K562 (cell line): ENCODE data around the gene STK16. TPM values are rescaled to one million over a fixed set of nuclear protein-coding genes. Genes with fewer than 3 reads are reported as not detected.

ENCODE experiments used
- ATAC-seq: fragments of 200-7000 bp; cut with Tn5 transposase; 3 replicates; pipeline ENCODE4 v1.9.1; 2020; ENCODE audit warnings: moderate library complexity
- BruUV-seq: library from RNA; stranded (reverse); fragments of 400-500 nt; replicated peaks from 2 replicates; lab custom pipeline; 2021; lab: Mats Ljungman, UMichigan
- CTCF ChIA-PET: fragments of 300-600 bp; formaldehyde crosslinking; extraction: SDS; loops from one replicate; lab custom pipeline; 2021; ENCODE audit warnings: low intra/inter-chr PET ratio; lab: Yijun Ruan, JAX
- POLR2A ChIA-PET: fragments of 300-600, 350-650 bp; sonication (Branson Sonifier 250); formaldehyde crosslinking; extraction: SDS; loops from one replicate; lab custom pipeline; 2021; ENCODE audit warnings: antibody characterized with exemption, inconsistent platforms; lab: Yijun Ruan, JAX
- DNase-seq, 4 experiments: peaks; one replicate each; pipeline versions ENCODE4 v3.0.0 to v3.0.0-alpha.2; 2011 to 2018; ENCODE audit warnings: low spot score in 3 of 4, mixed read lengths in 3 of 4; ENCODE audit errors: extremely low read depth in 1 of 4
- FAIRE-seq: peaks from 2 replicates; lab custom pipeline; 2011; peaks lifted over from hg19 to GRCh38; lab: Jason Lieb, UNC
- H2AFZ ChIP-seq: 2 replicates; pipeline ENCODE4 v1.6.0; 2011; ENCODE audit warnings: low read depth, low read length, control low read depth, inconsistent platforms
- H3K27ac ChIP-seq: fragments of 200-600 bp; 3 replicates; pipeline ENCODE4 v1.8.0; 2011; ENCODE audit warnings: low read depth, mild to moderate bottlenecking, control low read depth, inconsistent platforms, low read length, moderate library complexity, mixed read lengths; ENCODE audit errors: extremely low read depth
- H3K27me3 ChIP-seq, 2 experiments: fragments of 300-600 bp in 1 of 2; 2 replicates in 1 of 2; 3 replicates in 1 of 2; pipeline versions ENCODE4 v1.6.0 to v1.8.0; 2011; ENCODE audit warnings: inconsistent platforms in 2 of 2, low read length in 2 of 2, mild to moderate bottlenecking in 1 of 2, mixed read lengths in 1 of 2, moderate library complexity in 1 of 2; ENCODE audit not compliant: control insufficient read depth in 2 of 2, insufficient read depth in 2 of 2
- H3K36me3 ChIP-seq: fragments of 300-600 bp; 3 replicates; pipeline ENCODE4 v1.8.0; 2011; ENCODE audit warnings: mild to moderate bottlenecking, low read length, inconsistent platforms; ENCODE audit not compliant: control insufficient read depth, insufficient read depth
- H3K4me1 ChIP-seq, 2 experiments: fragments of 200-600 bp in 1 of 2; replicated peaks in 1 of 2; 2 replicates in 1 of 2; 3 replicates in 1 of 2; pipeline versions ENCODE4 v1.5.1 to v1.8.0; 2011; ENCODE audit warnings: inconsistent platforms in 2 of 2, low read length in 2 of 2, mild to moderate bottlenecking in 1 of 2, mixed read lengths in 1 of 2, moderate library complexity in 1 of 2; ENCODE audit not compliant: control insufficient read depth in 2 of 2, insufficient read depth in 2 of 2
- H3K4me2 ChIP-seq: 2 replicates; pipeline ENCODE4 v1.6.1; 2011; ENCODE audit warnings: low read length, control low read depth, inconsistent platforms, mixed read lengths; ENCODE audit not compliant: insufficient read depth
- H3K4me3 ChIP-seq: fragments of 200-600 bp; sonication (generic), shearing (Covaris generic); 2 replicates; pipeline ENCODE4 v1.5.1; 2016; ENCODE audit warnings: control low read depth, inconsistent platforms
- H3K79me2 ChIP-seq: fragments of 200-600 bp; 3 replicates; pipeline ENCODE4 v1.8.0; 2011; ENCODE audit warnings: low read length, inconsistent platforms; ENCODE audit not compliant: control insufficient read depth, insufficient read depth
- H3K9ac ChIP-seq, 2 experiments: 2 replicates each; pipeline versions ENCODE4 v1.6.0 to v1.6.1; 2011; ENCODE audit warnings: low read depth in 2 of 2, low read length in 2 of 2, control low read depth in 1 of 2, inconsistent platforms in 1 of 2, mild to moderate bottlenecking in 1 of 2, mixed read lengths in 1 of 2; ENCODE audit not compliant: insufficient read depth in 1 of 2
- H3K9me1 ChIP-seq: one replicate; pipeline ENCODE4 v1.6.0; 2011; ENCODE audit warnings: inconsistent platforms, mild to moderate bottlenecking, low read length, moderate library complexity; ENCODE audit not compliant: control insufficient read depth, insufficient read depth
- H3K9me3 ChIP-seq: replicated peaks from 2 replicates; pipeline ENCODE4 v1.5.1; 2011; ENCODE audit warnings: low read depth, low read length, inconsistent platforms; ENCODE audit not compliant: control insufficient read depth, insufficient read depth
- H4K20me1 ChIP-seq: replicated peaks from 2 replicates; pipeline ENCODE4 v1.6.1; 2011; ENCODE audit warnings: low read length, inconsistent platforms, mixed read lengths; ENCODE audit not compliant: control insufficient read depth, insufficient read depth
- ATF7 ChIP-seq: fragments of 450-650 bp; IDR thresholded peaks from 2 replicates; pipeline ENCODE4 v1.7.1; 2014; ENCODE audit warnings: mild to moderate bottlenecking, moderate library complexity
- CHCHD3 ChIP-seq: fragments of 250-450 bp; sonication (Bioruptor Pico); IDR thresholded peaks from 2 replicates; pipeline ENCODE4 v2.1.2; 2022; ENCODE audit warnings: mild to moderate bottlenecking
- FOXJ3 ChIP-seq: sonication (generic); formaldehyde crosslinking; IDR thresholded peaks from 2 replicates; pipeline ENCODE4 v1.4.0; 2020; ENCODE audit warnings: mild to moderate bottlenecking, missing genetic modification reagents
- GATA2 ChIP-seq: sonication (generic); formaldehyde crosslinking; IDR thresholded peaks from 2 replicates; pipeline ENCODE4 v1.4.0; 2020; ENCODE audit warnings: mild to moderate bottlenecking, missing genetic modification reagents
- HDAC1 ChIP-seq, 2 experiments: fragments of 450-650 bp; IDR thresholded peaks; 2 replicates each; pipeline ENCODE4 v1.6.1; 2016 to 2017; ENCODE audit warnings: inconsistent platforms in 1 of 2, mild to moderate bottlenecking in 1 of 2, moderate library complexity in 1 of 2
- HMG20B ChIP-seq: fragments of 250-450 bp; sonication (Bioruptor Pico); IDR thresholded peaks from 2 replicates; pipeline ENCODE4 v1.5.0; 2021; ENCODE audit warnings: mild to moderate bottlenecking
- KHSRP ChIP-seq: fragments of 450-650 bp; IDR thresholded peaks from 2 replicates; pipeline ENCODE4 v1.6.1; 2017
- MCM2 ChIP-seq: fragments of 450-650 bp; IDR thresholded peaks from 2 replicates; pipeline ENCODE4 v1.6.1; 2017; ENCODE audit warnings: low read depth, mild to moderate bottlenecking
- MIER1 ChIP-seq: fragments of 450-650 bp; IDR thresholded peaks from 2 replicates; pipeline ENCODE4 v1.6.1; 2016; ENCODE audit warnings: antibody characterized with exemption, mild to moderate bottlenecking, low read depth
- MTF1 ChIP-seq: fragments of 250-450 bp; sonication (Bioruptor Pico); IDR thresholded peaks from 2 replicates; pipeline ENCODE4 v1.9.0; 2021; ENCODE audit warnings: moderate library complexity, mild to moderate bottlenecking, inconsistent platforms, borderline replicate concordance
- NONO ChIP-seq, 2 experiments: fragments of 200-400 bp in 1 of 2; fragments of 450-650 bp in 1 of 2; formaldehyde crosslinking in 1 of 2; IDR thresholded peaks; 2 replicates each; pipeline ENCODE4 v1.6.1; 2017; ENCODE audit warnings: low read depth in 2 of 2, mild to moderate bottlenecking in 2 of 2, moderate library complexity in 2 of 2, low read length in 1 of 2
- TRIM28 ChIP-seq: fragments of 450-650 bp; IDR thresholded peaks from 2 replicates; pipeline ENCODE4 v1.6.1; 2017
- ZNF23 ChIP-seq: fragments of 250-450 bp; sonication (Bioruptor Pico); IDR thresholded peaks from 2 replicates; pipeline ENCODE4 v1.4.0; 2020; ENCODE audit warnings: mild to moderate bottlenecking
- WGBS: fragments of 100-300 bp; shearing (Covaris generic); methylation state at CpG from one replicate; pipeline ENCODE4 v1.1.6; 2016; ENCODE audit warnings: low coverage, mixed read lengths; ENCODE audit not compliant: insufficient coverage; ENCODE audit errors: missing lambda C conversion rate; 5-methylcytosine and 5-hydroxymethylcytosine counted together
- in situ Hi-C: fragments of 300-500 bp; cut with MboI; formaldehyde crosslinking; loops from 4 replicates; pipeline ENCODE4 v1.15.0; 2018; ENCODE audit warnings: inconsistent platforms, mixed read lengths
- intact Hi-C: fragments of 100-400 bp; cut with micrococcal nuclease; formaldehyde crosslinking; loops from 2 replicates; pipeline ENCODE4 v1.14.2; 2022
- polyA plus RNA-seq, 8 experiments: library from polyadenylated mRNA; depleted of rRNA in 4 of 8; stranded (reverse) in 5 of 8; unstranded in 3 of 8; fragments of >200 nt; fragmentation: Nextera tagmentation in 2 of 8; fragmentation: Illumina TruSeq in 1 of 8; extraction: Ambion mirVana in 2 of 8; extraction: Trizol in 1 of 8; gene quantifications; 2 replicates each; pipeline versions ENCODE4 v1.2.1 to v1.2.3, GENCODE V29; 2011 to 2014; ENCODE audit warnings: inconsistent platforms in 1 of 8, missing spikeins in 1 of 8
- total RNA-seq, 7 experiments: library from RNA; depleted of rRNA in 6 of 7; stranded (reverse); fragments of >200 nt in 6 of 7; fragmentation: Illumina TruSeq in 2 of 7; extraction: Trizol in 2 of 7; gene quantifications; 2 replicates each; pipeline versions ENCODE4 v1.2.1 to v1.2.3, GENCODE V29; 2011 to 2021; ENCODE audit warnings: low replicate concordance in 1 of 7

Gene STK16
- total and polyA plus RNA-seq, 9 of the 15 experiments (the other 6 are each of a cell fraction or from before 2014, with no cell fraction given): 5.4 to 36.2 (median 17.8) TPM

- in situ Hi-C loops (no loop called here), intact Hi-C loops (no loop called here)
- ChIA-PET CTCF (no interaction called here), POLR2A (no interaction called here)
- no peaks in the 10 kb centered on the region for H3K4me1 ChIP-seq
- H3K27me3 ChIP-seq: no peaks in the 10 kb centered on the region
- no peak for ATAC-seq
- no TSS peak for BruUV-seq
- no peak for TF ChIP-seq CHCHD3
- TF ChIP-seq HMG20B (CRISPR knock-in tag): no peak
- TF ChIP-seq FOXJ3: no peak
- no peak for TF ChIP-seq MCM2
- DNase-seq: no peak
- H3K9me1 ChIP-seq: no peaks in the 10 kb centered on the region
- WGBS: 41% methylated on average over 5 of the region's 5 CpGs
- H3K27ac ChIP-seq: no peak overlapping the region
- H2AFZ ChIP-seq: peak overlapping the region; percentile 45; the same call in 1 of the 2 replicates
- no peak overlapping the region for H3K4me2 ChIP-seq
- no peak overlapping the region for H3K4me3 ChIP-seq
- FAIRE-seq: no peak
- no peaks in the 10 kb centered on the region for H3K9me3 ChIP-seq
- H4K20me1 ChIP-seq: no peaks in the 10 kb centered on the region
- H3K9ac ChIP-seq: no peak overlapping the region
- H3K79me2 ChIP-seq: no peaks in the 10 kb centered on the region
- no peaks in the 10 kb centered on the region for H3K36me3 ChIP-seq
These were observed 46.3 kb upstream of the STK16 start for GRCh38 chr2:219198974-219199373.

- ATAC-seq: peak; percentile 51; the same call in 1 of the 3 replicates
These were observed 45.6 kb upstream of the STK16 start for GRCh38 chr2:219199470-219200211.

More at GRCh38 chr2:219199470-219200211, 45.6 kb upstream of the STK16 start:
- H3K36me3 ChIP-seq: no peaks in the 10 kb centered on the region
- H3K79me2 ChIP-seq: no peaks in the 10 kb centered on the region
- H3K9me1 ChIP-seq: no peaks in the 10 kb centered on the region
- no peaks in the 10 kb centered on the region for H4K20me1 ChIP-seq
- no peak overlapping the region for H3K4me2 ChIP-seq
- in situ Hi-C loops (no loop called here), intact Hi-C loops (no loop called here)
- no TSS peak for BruUV-seq
- no peak overlapping the region for H3K4me3 ChIP-seq
- no peaks in the 10 kb centered on the region for H3K27me3 ChIP-seq
- no peak overlapping the region for H2AFZ ChIP-seq
- FAIRE-seq: no peak
- H3K9me3 ChIP-seq: 0 out of 2 replicates have a peak, but pooled peaks cover 2% of the 10 kb centered on the region
- POLR2A ChIA-PET: no interaction called here
- no peak overlapping the region for H3K9ac ChIP-seq
- no peaks in the 10 kb centered on the region for H3K4me1 ChIP-seq
- WGBS: 40% methylated on average over 10 of the region's 12 CpGs
- TF ChIP-seq MTF1: no peak
- TF ChIP-seq ATF7: no peak
- no peak for TF ChIP-seq ZNF23
- TF ChIP-seq GATA2 (CRISPR knock-in tag): no peak
- no peak for TF ChIP-seq KHSRP
- TF ChIP-seq NONO (IDR thresholded peaks at IDR 0.05; ENCODE audit: low read depth in 2 of 2, low read length in 1 of 2): no peak
- TF ChIP-seq TRIM28: no peak
- TF ChIP-seq MIER1: no peak
- no peak for TF ChIP-seq HDAC1 (IDR thresholded peaks at IDR 0.05)
- H3K27ac ChIP-seq: no peak overlapping the region
- CTCF ChIA-PET: no interaction called here
- DNase-seq: no peak
